Measurements from ENCODE around the gene CCDC18. TPM values are rescaled to one million over a fixed set of nuclear protein-coding genes. Genes with fewer than 3 reads are reported as not detected.
"Not testable (repeated sequence)": the region's sequence is repeated elsewhere in the genome, so short reads cannot be mapped to it uniquely, and the experiment has no call there.

Gene CCDC18
- total and polyA plus RNA-seq, 2 experiments from 2014 or later, result 16.3 to 47.9 TPM

- TF ChIP-seq CTCF (conservative IDR thresholded peaks at IDR 0.05; ENCODE audit: low read depth in 2 of 2), result no peak
Observed at GRCh38 chr1:93238425-93238824, 57.9 kb downstream of the CCDC18 start (continued).

- H3K36me3 Mint-ChIP-seq (ENCODE audit: low read depth), result peaks cover 77% of the 10 kb centered on the region
- H3K27me3 Mint-ChIP-seq (ENCODE audit: insufficient read depth, low read depth, poor library complexity), result peaks cover 1% of the 10 kb centered on the region
Observed at GRCh38 chr1:93239863-93240262, 59.3 kb downstream of the CCDC18 start.

DNA sequence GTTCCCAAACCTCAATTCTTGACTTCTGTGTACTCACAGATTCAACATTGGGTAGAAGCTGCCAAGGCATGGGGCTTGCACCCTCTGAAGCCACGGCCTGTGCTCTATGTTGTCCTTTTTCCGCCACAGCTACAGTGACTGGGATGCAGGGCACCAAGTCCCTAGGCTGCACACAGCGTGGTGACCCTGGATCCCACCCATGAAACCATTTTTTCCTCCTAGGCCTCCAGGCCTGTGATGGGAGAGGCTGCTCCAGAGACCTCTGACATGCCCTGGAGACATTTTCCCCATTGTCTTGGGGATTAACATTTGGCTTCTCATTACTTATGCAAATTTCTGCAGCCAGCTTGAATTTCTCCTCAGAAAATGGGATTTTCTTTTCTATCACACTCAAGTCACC, 62.7 kb downstream of the CCDC18 start:
- not testable (repeated sequence) for H3K27me3 Mint-ChIP-seq (ENCODE audit: insufficient read depth, low read depth, poor library complexity); H4K20me1 ChIP-seq (replicated peaks; ENCODE audit: insufficient read depth); H3K4me3 Mint-ChIP-seq; ATAC-seq; H2AFZ ChIP-seq; H3K4me2 ChIP-seq; H3K4me1 Mint-ChIP-seq; DNase-seq (ENCODE audit: low spot score); H3K79me2 ChIP-seq (replicated peaks; ENCODE audit: insufficient read depth); H3F3A ChIP-seq (replicated peaks; ENCODE audit: low read depth); H3K4me3 ChIP-seq; H3K9me2 ChIP-seq (ENCODE audit: insufficient read depth); H3K4me1 ChIP-seq (ENCODE audit: insufficient read depth); H3K27me3 ChIP-seq (ENCODE audit: insufficient read depth); H3K27ac Mint-ChIP-seq; H3K27ac ChIP-seq (ENCODE audit: low read depth)
- H3K36me3 ChIP-seq (ENCODE audit: insufficient read depth), result peaks cover 23% of the 10 kb centered on the region
- Mint-ChIP-seq H3K36me3 (ENCODE audit: low read depth) (peaks cover 64% of the 10 kb centered on the region), H3K9me3 (peaks cover 36% of the 10 kb centered on the region)

More at GRCh38 chr1:93239863-93240262, 59.3 kb downstream of the CCDC18 start:
- 0 out of 2 replicates have a peak, but pooled peaks cover 4% of the 10 kb centered on the region for H3K9me2 ChIP-seq (ENCODE audit: insufficient read depth)
- peaks cover 23% of the 10 kb centered on the region for H3K36me3 ChIP-seq (ENCODE audit: insufficient read depth)
- no peaks in the 10 kb centered on the region for H3K27me3 ChIP-seq (ENCODE audit: insufficient read depth)
- H3K79me2 ChIP-seq (replicated peaks; ENCODE audit: insufficient read depth), result no peaks in the 10 kb centered on the region
- H3K27ac Mint-ChIP-seq, result no peak overlapping the region
- H3K4me1 Mint-ChIP-seq, result peaks cover 6% of the 10 kb centered on the region; the same call in 2 of the 3 replicates
- DNase-seq (ENCODE audit: low spot score) (no peak), ATAC-seq (no peak)
- H2AFZ ChIP-seq, result no peak overlapping the region
- H3F3A ChIP-seq (replicated peaks; ENCODE audit: low read depth), result no peaks in the 10 kb centered on the region
- no peak overlapping the region for H3K4me3 ChIP-seq
- no peak overlapping the region for H3K4me2 ChIP-seq
- H3K4me3 Mint-ChIP-seq, result no peak overlapping the region
- peaks cover 36% of the 10 kb centered on the region for H3K9me3 Mint-ChIP-seq
- H4K20me1 ChIP-seq (replicated peaks; ENCODE audit: insufficient read depth), result no peaks in the 10 kb centered on the region
- TF ChIP-seq REST (IDR thresholded peaks at IDR 0.05; ENCODE audit: unreplicated experiment) (no peak), POLR2AphosphoS5 (IDR thresholded peaks at IDR 0.05; ENCODE audit: low read depth) (no peak)
- H3K27ac ChIP-seq (ENCODE audit: low read depth), result no peak overlapping the region
- H3K4me1 ChIP-seq (ENCODE audit: insufficient read depth), result peaks cover 11% of the 10 kb centered on the region
